HEK293T (cell line): ENCODE data around the gene MCM7.

Source experiments
- CTCF ChIA-PET: fragments of 350-600 bp; formaldehyde crosslinking; extraction: SDS; loops from one replicate; lab custom pipeline; 2021; ENCODE audit warnings: antibody characterized with exemption, inconsistent platforms; lab: Yijun Ruan, JAX
- POLR2A ChIA-PET: fragments of 350-600 bp; formaldehyde crosslinking; extraction: SDS; loops from one replicate; lab custom pipeline; 2020; ENCODE audit warnings: antibody characterized with exemption, inconsistent platforms; lab: Yijun Ruan, JAX
- DNase-seq: peaks from one replicate; pipeline ENCODE4 v3.0.0; 2012; ENCODE audit warnings: mixed read lengths; ENCODE audit errors: extremely low spot score
- ARNT ChIP-seq: fragments of 450-650 bp; IDR thresholded peaks from 2 replicates; pipeline ENCODE4 v1.6.1; 2017; ENCODE audit warnings: mild to moderate bottlenecking
- BHLHE40 ChIP-seq: fragments of 450-650 bp; IDR thresholded peaks from 2 replicates; pipeline ENCODE4 v1.6.1; 2016; ENCODE audit warnings: mild to moderate bottlenecking, moderate library complexity, borderline replicate concordance
- CTBP1 ChIP-seq: fragments of 450-650 bp; IDR thresholded peaks from 2 replicates; pipeline ENCODE4 v1.6.1; 2016; ENCODE audit warnings: borderline replicate concordance
- ELF4 ChIP-seq: fragments of 450-650 bp; IDR thresholded peaks from 2 replicates; pipeline ENCODE4 v1.6.1; 2017; ENCODE audit warnings: antibody characterized with exemption
- FOXA1 ChIP-seq: fragments of 450-650 bp; IDR thresholded peaks from 2 replicates; pipeline ENCODE4 v1.6.1; 2016; ENCODE audit warnings: mild to moderate bottlenecking
- FOXK2 ChIP-seq: fragments of 450-650 bp; IDR thresholded peaks from 2 replicates; pipeline ENCODE4 v1.6.1; 2016; ENCODE audit warnings: mild to moderate bottlenecking
- FOXM1 ChIP-seq: fragments of 450-650 bp; IDR thresholded peaks from 2 replicates; pipeline ENCODE4 v1.6.1; 2017; ENCODE audit warnings: mild to moderate bottlenecking, borderline replicate concordance
- HDGF ChIP-seq: fragments of 450-650 bp; IDR thresholded peaks from 2 replicates; pipeline ENCODE4 v1.6.1; 2017; ENCODE audit warnings: antibody characterized with exemption, borderline replicate concordance
- L3MBTL2 ChIP-seq: fragments of 450-650 bp; conservative IDR thresholded peaks from 2 replicates; pipeline ENCODE4 v1.6.1; 2016; ENCODE audit warnings: mild to moderate bottlenecking
- LEF1 ChIP-seq: fragments of 450-650 bp; IDR thresholded peaks from 2 replicates; pipeline ENCODE4 v1.6.1; 2017; ENCODE audit warnings: mild to moderate bottlenecking, borderline replicate concordance
- NFRKB ChIP-seq: fragments of 450-650 bp; IDR thresholded peaks from 2 replicates; pipeline ENCODE4 v1.6.1; 2016; ENCODE audit warnings: mild to moderate bottlenecking, moderate library complexity
- PKNOX1 ChIP-seq: fragments of 450-650 bp; IDR thresholded peaks from 2 replicates; pipeline ENCODE4 v1.6.1; 2016
- SP1 ChIP-seq: fragments of 450-650 bp; IDR thresholded peaks from 2 replicates; pipeline ENCODE4 v1.6.1; 2017
- SUZ12 ChIP-seq: fragments of 450-650 bp; IDR thresholded peaks from 2 replicates; pipeline ENCODE4 v1.6.1; 2016; ENCODE audit warnings: mild to moderate bottlenecking
- TARDBP ChIP-seq: fragments of 450-650 bp; IDR thresholded peaks from 2 replicates; pipeline ENCODE4 v1.6.1; 2016
- ZNF384 ChIP-seq: fragments of 450-650 bp; IDR thresholded peaks from 2 replicates; pipeline ENCODE4 v1.6.1; 2016

The MCM7 gene

GRCh38 chr7:100107125-100107737 lies 6.0 kb upstream of the MCM7 start:
- POLR2A ChIA-PET = interaction anchor here (1.0 kb wide), 1 partner anchor 18 kb away, joined by 4 read pairs; no protein-coding TSS in a partner anchor
- no peak for DNase-seq
- CTCF ChIA-PET = no interaction called here
- TF ChIP-seq ELF4 (no peak), TARDBP (no peak), HDGF (no peak), NFRKB (no peak), LEF1 (no peak), SUZ12 (no peak), ZNF384 (no peak), L3MBTL2 (no peak), FOXA1 (no peak), CTBP1 (no peak), PKNOX1 (no peak), FOXK2 (no peak), SP1 (no peak), ARNT (no peak), FOXM1 (no peak), BHLHE40 (no peak)

GRCh38 chr7:100106633-100107032 lies 5.4 kb upstream of the MCM7 start:
- ChIA-PET POLR2A (interaction anchor here (0.8 to 1.1 kb wide), 3 partner anchors 12 to 18 kb away, joined by 3 to 4 read pairs (median 3); no protein-coding TSS in a partner anchor), CTCF (no interaction called here)
- no peak for TF ChIP-seq TARDBP
- TF ChIP-seq BHLHE40 = no peak
- no peak for TF ChIP-seq LEF1
- no peak for TF ChIP-seq SP1
- no peak for TF ChIP-seq HDGF
- TF ChIP-seq FOXK2 = no peak
- TF ChIP-seq PKNOX1 = no peak
- TF ChIP-seq NFRKB = no peak
- TF ChIP-seq ARNT = no peak
- no peak for TF ChIP-seq CTBP1
- no peak for TF ChIP-seq FOXM1
- TF ChIP-seq ELF4 = no peak
- no peak for TF ChIP-seq L3MBTL2
- TF ChIP-seq FOXA1 = no peak
- no peak for TF ChIP-seq ZNF384
- TF ChIP-seq SUZ12 = no peak
- DNase-seq = no peak

- ChIA-PET CTCF (interaction anchor here (0.9 kb wide), 1 partner anchor 9 kb away, joined by 3 read pairs; no protein-coding TSS in a partner anchor), POLR2A (interaction anchor here (1.0 to 1.1 kb wide), 3 partner anchors 11 to 16 kb away, joined by 3 to 4 read pairs (median 3); no protein-coding TSS in a partner anchor)
- TF ChIP-seq FOXA1 (no peak), FOXM1 (no peak), ELF4 (no peak), CTBP1 (no peak), L3MBTL2 (no peak), TARDBP (no peak), LEF1 (no peak), ZNF384 (no peak), SUZ12 (no peak), SP1 (no peak), BHLHE40 (no peak), NFRKB (no peak), HDGF (no peak), FOXK2 (no peak), PKNOX1 (no peak)
- DNase-seq = no peak
Measured at GRCh38 chr7:100105534-100105933, 4.3 kb upstream of the MCM7 start.

- DNase-seq = no peak
- POLR2A ChIA-PET = interaction anchor here (1.1 to 5.4 kb wide), 9 partner anchors 10 to 88 kb away, joined by 3 to 100 read pairs (median 38); partner anchors contain the start of genes CNPY4, COPS6, LAMTOR4 and MBLAC1
- CTCF ChIA-PET = interaction anchor here (1.6 kb wide), 1 partner anchor 28 kb away, joined by 7 read pairs; no protein-coding TSS in a partner anchor
- no peak for TF ChIP-seq FOXA1
- no peak for TF ChIP-seq TARDBP
- peak; percentile 75 for TF ChIP-seq PKNOX1
- no peak for TF ChIP-seq SP1
- TF ChIP-seq FOXK2 = no peak
- TF ChIP-seq NFRKB = no peak
- 0 out of 2 replicates have a peak, but pooled peaks have one; percentile 4 for TF ChIP-seq ZNF384
- TF ChIP-seq CTBP1 = no peak
- no peak for TF ChIP-seq ARNT
Measured at GRCh38 chr7:100102950-100103840, 2.0 kb upstream of the MCM7 start.
